ENCODE results near the gene SCN7A. TPM values are rescaled to one million over a fixed set of nuclear protein-coding genes. Genes with fewer than 3 reads are reported as not detected.
"Not testable (repeated sequence)": the region's sequence is repeated elsewhere in the genome, so short reads cannot be mapped to it uniquely, and the experiment has no call there.

SCN7A gene
- total RNA-seq, 2 donors from 2014 or later = 10.7 to 27.5 TPM

- no peak for ATAC-seq
- intact Hi-C loops (cut with DNase I) = no loop called here
- no peak for DNase-seq
These were observed 35.4 kb downstream of the SCN7A start for GRCh38 chr2:166458674-166459073.

DNA sequence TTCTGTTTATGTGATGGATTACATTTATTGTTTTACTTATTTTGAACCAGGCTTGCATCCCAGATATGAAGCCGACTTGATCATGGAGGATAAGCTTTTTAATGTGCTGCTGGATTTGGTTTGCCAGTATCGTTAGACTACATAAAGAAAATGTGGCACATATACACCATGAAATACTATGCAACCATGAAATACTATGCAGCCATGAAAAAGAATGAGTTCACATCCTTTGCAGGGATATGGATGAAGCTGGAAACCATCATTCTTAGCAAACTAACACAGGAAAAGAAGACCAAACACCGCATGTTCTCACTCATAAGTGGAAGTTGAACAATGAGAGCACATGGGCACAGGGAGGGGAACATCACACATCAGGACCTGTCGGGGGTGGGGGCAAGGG, 38.2 kb downstream of the SCN7A start:
- DNase-seq; ATAC-seq; intact Hi-C loops (cut with DNase I): not testable (repeated sequence)

DNA sequence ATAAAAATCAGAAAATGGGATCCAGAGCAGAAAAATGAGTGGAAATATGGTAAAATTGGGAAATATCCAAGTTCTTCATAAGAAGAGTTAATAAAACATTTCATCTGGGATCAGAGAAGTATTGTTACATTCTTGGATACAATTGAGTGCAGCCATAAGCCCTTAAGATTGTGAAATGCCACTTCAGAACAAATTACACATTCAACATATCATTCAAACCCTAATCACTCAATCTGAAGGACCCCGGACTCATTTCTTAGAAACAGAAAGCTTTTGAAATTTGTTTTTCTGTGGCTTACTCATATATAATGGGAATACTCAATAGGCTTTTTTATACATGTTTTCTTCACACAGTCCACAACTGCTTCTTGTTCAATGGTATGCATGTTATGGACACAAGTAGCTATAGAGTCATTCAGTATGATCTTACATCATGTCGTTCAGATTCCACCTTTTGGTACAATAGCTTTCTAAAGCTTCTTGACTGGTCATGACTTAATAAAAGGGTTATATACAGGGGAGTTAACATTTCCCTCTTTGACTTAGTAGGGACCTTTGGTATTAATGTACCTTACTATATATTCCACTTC, 39.9 kb downstream of the SCN7A start:
- intact Hi-C loops (cut with DNase I) = no loop called here
- DNase-seq (no peak), ATAC-seq (no peak)

DNA sequence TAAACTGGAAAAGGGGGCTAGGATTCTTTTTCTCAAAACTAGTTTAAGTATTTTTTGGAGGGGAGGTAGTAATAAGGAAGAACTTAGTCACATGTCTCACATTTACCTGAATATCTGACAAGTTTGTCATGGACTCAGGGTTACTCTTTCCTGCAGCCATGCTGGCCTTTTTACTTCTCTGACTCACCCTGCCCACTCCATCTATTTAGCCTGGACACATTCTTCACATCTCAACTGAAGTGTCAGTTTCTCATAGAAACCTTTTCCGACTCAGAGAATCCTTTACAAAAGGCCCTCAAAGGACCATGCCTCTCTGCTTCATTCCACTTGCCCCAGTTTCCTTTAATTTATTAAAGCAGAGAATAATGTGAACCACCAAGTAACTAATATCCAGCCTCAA, 42.6 kb downstream of the SCN7A start:
- intact Hi-C loops (cut with DNase I) = no loop called here
- DNase-seq (no peak), ATAC-seq (no peak)

- intact Hi-C loops (cut with DNase I) = no loop called here
- DNase-seq (no peak), ATAC-seq (no peak)
These were observed 44.6 kb downstream of the SCN7A start for GRCh38 chr2:166449439-166449838.

GRCh38 chr2:166448106-166448505, 45.9 kb downstream of the SCN7A start:
- ATAC-seq (no peak), DNase-seq (no peak)
- intact Hi-C loops (cut with DNase I) = no loop called here

DNA sequence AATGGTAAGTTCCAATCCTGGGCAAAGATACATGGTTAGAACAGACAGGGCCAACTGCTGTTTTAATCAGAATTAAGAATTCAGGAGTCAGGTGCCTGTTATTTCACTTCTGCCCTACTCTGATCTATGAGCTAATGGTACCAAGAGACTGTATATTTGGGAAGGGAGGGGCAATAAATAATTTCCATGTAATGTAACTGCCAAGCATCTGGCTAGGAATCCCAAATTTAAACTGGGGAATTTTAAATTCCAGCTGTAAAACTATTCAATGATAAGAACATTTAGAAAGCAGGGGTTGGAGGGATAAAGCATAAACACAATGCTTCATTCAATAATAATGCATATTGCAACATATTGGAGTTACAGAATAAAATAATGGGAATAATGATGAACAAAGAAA, 49.7 kb downstream of the SCN7A start:
- DNase-seq = no peak
- intact Hi-C loops (cut with DNase I) = no loop called here
- no peak for ATAC-seq

DNA sequence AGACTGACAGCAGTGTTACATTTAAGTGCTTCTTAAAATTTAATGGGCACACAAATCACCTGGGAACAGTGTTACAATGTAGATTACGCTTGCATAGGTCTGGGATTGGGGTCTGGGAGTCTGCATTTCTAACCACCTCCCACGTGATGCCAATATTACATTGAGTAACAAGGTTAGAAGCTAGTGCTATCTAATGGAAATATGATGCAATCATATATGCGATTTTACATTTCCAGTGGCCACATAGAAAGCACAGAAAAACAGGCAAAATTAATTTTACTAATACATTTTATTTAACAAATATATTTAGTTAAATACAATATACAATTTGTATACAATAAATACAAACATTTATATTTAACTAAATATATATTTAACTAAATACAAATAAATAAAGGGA, 53.7 kb downstream of the SCN7A start:
- intact Hi-C loops (cut with DNase I) = no loop called here
- no peak for DNase-seq
- no peak for ATAC-seq

GRCh38 chr2:166439078-166439477, 55.0 kb downstream of the SCN7A start:
- ATAC-seq = no peak
- no peak for DNase-seq
- intact Hi-C loops (cut with DNase I) = no loop called here

DNA sequence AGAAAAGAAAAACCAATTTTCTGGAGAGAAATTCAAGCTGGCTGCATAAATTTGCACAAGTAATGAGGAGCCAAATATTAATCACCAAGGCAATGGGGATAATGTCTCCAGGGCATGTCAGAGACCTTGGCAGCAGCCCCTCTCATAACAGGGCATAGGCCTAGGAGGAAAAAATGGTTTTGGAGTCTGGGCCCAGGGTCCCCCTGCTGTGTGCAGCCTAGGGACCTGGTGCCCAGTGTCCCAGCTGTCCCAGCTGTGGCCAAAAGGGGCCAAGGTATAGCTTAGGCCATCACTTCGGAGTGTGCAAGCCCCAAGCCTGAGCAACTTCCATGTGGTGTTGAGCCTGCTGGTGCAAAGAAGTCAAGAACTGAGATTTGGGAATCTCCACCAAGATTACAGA, 57.1 kb downstream of the SCN7A start:
- ATAC-seq (no peak), DNase-seq (no peak)
- intact Hi-C loops (cut with DNase I) = no loop called here

DNA sequence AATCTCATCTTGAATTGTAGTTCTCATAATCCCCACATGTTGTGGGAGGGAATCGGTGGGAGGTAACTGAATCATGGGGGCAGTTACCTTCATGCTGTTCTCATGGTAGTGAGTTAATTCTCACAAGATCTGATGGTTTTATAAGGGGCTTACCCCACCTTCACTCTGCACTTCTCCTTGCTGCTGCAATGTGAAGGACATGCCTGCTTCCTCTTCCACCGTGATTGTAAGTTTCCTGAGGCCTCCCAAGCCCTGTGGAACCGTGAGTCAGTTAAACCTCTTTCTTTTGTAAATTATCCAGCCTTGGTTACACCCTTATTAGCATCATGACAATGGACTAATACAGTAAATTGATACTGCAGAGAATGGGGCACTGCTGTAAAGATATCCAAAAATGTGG, 57.9 kb downstream of the SCN7A start:
- ATAC-seq = no peak
- intact Hi-C loops (cut with DNase I) = no loop called here
- DNase-seq = no peak

DNA sequence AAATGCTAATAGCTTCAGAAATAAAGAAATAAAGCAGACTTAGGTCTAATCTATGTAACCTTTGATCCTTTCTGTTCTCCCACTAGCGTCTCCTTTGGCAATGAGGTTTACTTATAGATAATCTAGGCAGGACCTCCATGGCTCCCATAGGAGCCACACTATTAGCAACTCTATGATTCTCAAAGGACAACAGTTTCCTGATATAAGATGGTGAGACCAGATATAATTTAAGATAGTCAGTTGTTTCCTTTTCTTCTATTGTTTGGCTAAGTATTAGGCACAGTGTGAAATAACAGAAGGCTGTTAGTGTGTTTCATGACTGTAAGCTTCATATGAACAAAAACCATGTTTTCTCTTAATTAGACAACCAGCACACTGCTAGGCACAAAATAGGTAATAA, 59.6 kb downstream of the SCN7A start:
- ATAC-seq = no peak
- intact Hi-C loops (cut with DNase I) = no loop called here
- no peak for DNase-seq

DNA sequence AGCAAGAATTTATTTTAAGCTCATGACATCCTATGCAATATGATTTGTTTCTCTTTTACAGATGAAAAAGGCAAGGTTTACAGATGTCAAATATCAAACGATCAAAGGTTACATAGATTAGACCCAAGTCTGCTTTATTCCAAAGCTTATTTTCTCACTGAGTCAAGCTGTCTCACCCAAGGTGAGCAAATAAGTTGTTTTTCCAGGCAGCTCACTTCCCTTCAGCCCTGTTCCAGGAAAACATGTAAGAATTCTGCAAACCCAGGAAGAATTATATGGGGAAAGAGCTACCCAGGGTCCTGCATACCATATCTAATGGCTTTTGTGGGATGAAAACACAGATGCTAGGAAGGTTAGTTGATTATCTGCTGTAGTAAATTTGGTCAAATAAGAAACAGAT, 60.6 kb downstream of the SCN7A start:
- intact Hi-C loops (cut with DNase I) = no loop called here
- no peak for DNase-seq
- no peak for ATAC-seq

DNA sequence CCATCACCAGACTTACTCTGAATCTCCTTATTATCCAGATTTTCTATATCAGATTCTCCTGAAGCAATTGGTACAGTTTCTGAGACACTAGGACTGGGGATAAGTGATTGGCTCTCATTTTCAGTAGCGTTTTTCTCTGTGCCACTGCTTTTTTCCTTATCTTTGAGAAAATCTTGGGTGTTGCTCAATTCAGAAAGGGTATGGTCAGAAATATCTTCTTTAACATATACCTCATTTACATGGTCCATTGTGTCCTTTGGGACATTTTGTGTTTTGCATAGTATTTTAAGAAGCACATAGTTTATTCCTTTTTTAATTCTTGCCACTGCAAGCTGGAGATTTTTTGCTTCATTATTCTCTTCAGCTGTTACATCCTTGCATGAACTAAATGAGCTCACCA, 61.7 kb downstream of the SCN7A start:
- DNase-seq = no peak
- intact Hi-C loops (cut with DNase I) = no loop called here
- ATAC-seq = no peak

DNA sequence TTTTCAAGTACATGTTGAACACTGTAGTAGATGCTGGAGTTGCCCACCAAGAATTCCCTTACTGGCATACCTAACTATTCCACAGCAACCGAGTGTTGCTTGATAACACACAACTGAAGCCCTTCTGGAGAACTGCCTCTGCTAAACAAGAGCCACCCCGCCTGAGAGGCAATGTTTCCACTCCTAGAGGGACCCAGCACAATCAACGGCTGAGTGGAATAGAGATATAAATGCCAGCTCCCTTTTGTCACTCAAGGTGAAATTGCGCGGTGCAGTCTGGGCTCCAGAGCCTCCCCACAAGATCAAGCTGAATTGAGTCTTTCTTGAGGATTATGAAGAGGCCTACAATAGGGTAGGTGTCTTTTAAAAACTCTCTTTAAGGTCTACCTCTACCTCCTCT, 69.2 kb downstream of the SCN7A start:
- DNase-seq = no peak

DNA sequence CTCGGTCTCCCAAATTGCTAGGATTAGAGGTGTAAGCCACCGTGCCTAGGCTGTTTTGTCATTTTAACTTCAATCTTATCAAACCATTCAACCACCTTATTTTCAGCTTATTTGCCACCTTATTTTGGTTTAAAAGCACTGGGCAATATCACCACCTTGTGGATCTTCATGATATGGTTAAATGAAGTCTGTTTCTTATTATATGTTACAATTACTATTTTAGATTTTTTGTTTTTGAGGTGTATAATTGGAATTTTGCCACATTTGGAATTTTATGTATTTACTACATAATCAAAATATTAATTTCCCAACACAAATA, 74.5 kb downstream of the SCN7A start:
- no peak for ATAC-seq
- no peak for DNase-seq
- intact Hi-C loops (cut with DNase I) = no loop called here

More for the DNA sequence above, 69.2 kb downstream of the SCN7A start:
- intact Hi-C loops (cut with DNase I) = no loop called here
- no peak for ATAC-seq

GRCh38 chr2:166418853-166419615, 75.0 kb downstream of the SCN7A start:
- no peak for DNase-seq
- no peak for ATAC-seq
- intact Hi-C loops (cut with DNase I) = no loop called here

- intact Hi-C loops (cut with DNase I) = no loop called here
- DNase-seq = no peak
- peak in 1 of 2 donors; percentile 61 for ATAC-seq
These were observed 76.4 kb downstream of the SCN7A start for GRCh38 chr2:166417669-166418068.

GRCh38 chr2:166413255-166413654, 80.8 kb downstream of the SCN7A start:
- ATAC-seq (no peak), DNase-seq (no peak)
- intact Hi-C loops (cut with DNase I) = no loop called here

GRCh38 chr2:166411473-166412230, 82.4 kb downstream of the SCN7A start:
- intact Hi-C loops (cut with DNase I) = no loop called here
- peak in 1 of 2 donors; percentile 67 for ATAC-seq

More at GRCh38 chr2:166411473-166412230, 82.4 kb downstream of the SCN7A start:
- DNase-seq = no peak
